ENCODE results near the gene KCNK3. TPM values are rescaled to one million over a fixed set of nuclear protein-coding genes. Genes with fewer than 3 reads are reported as not detected.

KCNK3 gene
- total and polyA plus RNA-seq, 5 experiments from 2014 or later = not detected

DNA sequence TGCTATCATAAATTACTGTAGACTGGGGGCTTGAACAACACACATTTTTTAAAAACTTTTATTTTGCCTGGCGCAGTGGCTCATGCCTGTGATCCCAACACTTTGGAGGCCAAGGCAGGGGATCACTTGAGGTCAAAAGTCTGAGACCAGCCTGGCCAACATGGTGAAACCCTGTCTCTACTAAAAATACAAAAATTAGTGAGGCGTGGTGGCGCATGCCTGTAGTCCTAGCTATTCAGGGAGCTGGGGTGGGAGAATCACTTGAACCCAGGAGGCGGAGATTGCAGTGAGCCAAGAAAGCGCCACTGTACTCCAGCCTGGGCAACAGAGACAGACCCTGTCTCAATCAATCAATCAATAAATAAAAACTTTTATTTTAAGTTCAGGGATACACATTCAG is 9.1 kb downstream of the KCNK3 start:
- Mint-ChIP-seq H3K27ac (no peak overlapping the region), H3K36me3 (peaks cover 0 to 5% (median 0%) of the 10 kb centered on the region in 3 donors), H3K27me3 (peaks cover 18 to 47% (median 23%) of the 10 kb centered on the region in 5 donors), H3K4me1 (no peaks in the 10 kb centered on the region), H3K4me3 (no peak overlapping the region), H3K9me3 (peaks cover 0 to 2% (median 0%) of the 10 kb centered on the region in 9 donors)
- ATAC-seq = no peak
- POLR2A ChIA-PET = no interaction called here
- no peak for DNase-seq

DNA sequence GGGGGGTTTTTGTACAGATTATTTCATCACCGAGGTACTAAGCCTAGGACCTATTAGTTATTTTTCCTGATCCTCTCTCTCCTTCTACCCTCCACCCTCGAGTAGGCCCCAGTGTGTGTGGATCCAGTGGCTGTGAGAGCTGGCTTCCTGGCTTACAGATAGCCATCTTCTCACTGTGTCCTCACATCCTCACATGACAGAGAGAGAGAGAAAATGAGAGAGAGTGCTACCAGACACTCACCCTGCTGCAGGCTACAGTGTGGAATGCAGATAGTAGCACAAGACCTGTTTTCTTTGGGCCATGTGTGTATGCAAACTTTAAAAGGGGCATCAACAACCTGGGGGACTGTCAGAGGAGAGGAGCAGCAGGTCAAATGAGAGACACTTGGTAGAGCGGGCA is 9.5 kb downstream of the KCNK3 start:
- no peak for ATAC-seq
- Mint-ChIP-seq H3K4me3 (no peak overlapping the region), H3K4me1 (no peaks in the 10 kb centered on the region), H3K27me3 (peaks cover 15 to 44% (median 21%) of the 10 kb centered on the region in 5 donors), H3K36me3 (peaks cover 0 to under 1% (median 0%) of the 10 kb centered on the region in 3 donors), H3K27ac (no peak overlapping the region), H3K9me3 (peaks cover 0 to 2% (median 0%) of the 10 kb centered on the region in 9 donors)
- DNase-seq = peak in 1 of 10 donors; percentile 27
- POLR2A ChIA-PET = no interaction called here

DNA sequence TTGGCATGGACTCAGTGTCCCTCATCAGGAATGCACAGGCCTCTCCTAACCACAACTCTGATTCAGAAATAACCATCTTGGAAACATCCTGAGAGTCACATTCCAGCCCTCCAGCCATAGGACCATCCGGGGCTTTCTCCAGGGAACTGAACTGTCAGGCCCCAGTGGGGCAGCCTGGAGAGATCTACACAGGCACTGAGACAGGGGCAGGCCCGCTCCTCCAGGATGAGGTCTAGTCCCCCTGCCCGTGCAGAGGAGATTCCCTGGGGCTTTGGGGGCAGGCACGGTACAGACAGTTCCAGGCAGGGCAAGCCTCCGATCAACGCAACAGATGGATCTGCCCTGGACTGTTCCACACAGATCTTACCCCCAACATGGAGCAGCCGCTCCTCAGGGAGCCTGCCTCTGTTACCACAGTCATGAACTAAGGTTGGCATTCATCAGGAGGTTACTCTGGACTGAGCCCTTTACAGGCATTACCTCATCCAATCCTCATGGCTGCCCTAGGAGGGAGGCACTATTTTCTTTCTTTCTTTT is 12.0 kb downstream of the KCNK3 start:
- no peak for DNase-seq
- POLR2A ChIA-PET = no interaction called here
- ATAC-seq = no peak
- no peaks in the 10 kb centered on the region for H3K4me1 Mint-ChIP-seq
- peaks cover 0 to 2% (median 0%) of the 10 kb centered on the region in 9 donors for H3K9me3 Mint-ChIP-seq
- peaks cover 4 to 20% (median 7%) of the 10 kb centered on the region in 5 donors for H3K27me3 Mint-ChIP-seq
- no peak overlapping the region for H3K27ac Mint-ChIP-seq
- H3K36me3 Mint-ChIP-seq = no peaks in the 10 kb centered on the region
- no peak overlapping the region for H3K4me3 Mint-ChIP-seq

DNA sequence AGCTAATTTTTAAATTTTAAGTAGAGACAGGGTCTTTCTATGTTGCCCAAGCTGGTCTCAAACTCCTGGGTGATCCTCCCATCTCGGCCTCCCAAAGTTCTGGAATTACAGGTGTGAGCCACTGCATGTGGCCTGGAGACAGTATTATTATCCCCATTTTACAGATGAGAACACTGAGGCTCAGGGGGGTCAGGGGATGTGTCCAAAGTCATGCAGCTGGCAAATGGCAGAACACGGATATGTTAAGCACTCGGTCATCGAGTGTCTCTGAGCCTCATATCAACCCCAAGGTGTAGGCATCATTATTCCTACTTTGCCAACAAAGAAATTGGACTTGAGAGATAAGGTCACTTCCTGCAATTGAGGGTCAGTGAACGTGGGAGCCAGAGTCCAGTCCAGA is 12.6 kb downstream of the KCNK3 start:
- DNase-seq (no peak), ATAC-seq (no peak)
- peaks cover 4 to 15% (median 9%) of the 10 kb centered on the region in 5 donors for H3K27me3 Mint-ChIP-seq
- POLR2A ChIA-PET = no interaction called here
- no peaks in the 10 kb centered on the region for H3K4me1 Mint-ChIP-seq
- peaks cover 0 to 2% (median 0%) of the 10 kb centered on the region in 9 donors for H3K9me3 Mint-ChIP-seq
- H3K4me3 Mint-ChIP-seq = no peak overlapping the region
- H3K27ac Mint-ChIP-seq = no peak overlapping the region
- H3K36me3 Mint-ChIP-seq = no peaks in the 10 kb centered on the region

DNA sequence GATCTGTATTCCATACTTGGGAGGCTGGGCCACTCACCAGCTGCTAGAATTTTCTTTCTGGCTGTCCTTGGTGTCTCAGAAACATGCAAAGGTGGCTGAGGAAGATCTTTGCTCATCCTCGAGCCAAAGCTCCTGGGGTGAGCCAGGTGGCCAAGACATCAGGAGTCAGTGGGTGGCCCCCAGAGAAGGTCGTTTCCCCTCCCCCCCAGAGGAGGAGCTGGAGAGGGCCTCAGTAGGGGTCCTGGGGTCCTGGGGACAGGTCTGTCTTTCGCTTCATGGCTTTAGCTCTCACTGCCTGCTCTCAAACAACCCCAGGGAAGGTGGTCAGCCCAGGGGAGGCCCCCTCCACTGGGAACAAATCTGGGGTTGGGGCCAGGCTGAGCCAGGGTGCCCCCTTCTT is 13.6 kb downstream of the KCNK3 start:
- Mint-ChIP-seq H3K4me1 (no peaks in the 10 kb centered on the region), H3K9me3 (no peaks in the 10 kb centered on the region), H3K27ac (no peak overlapping the region), H3K27me3 (peaks cover 0 to 9% (median 1%) of the 10 kb centered on the region in 5 donors), H3K4me3 (no peak overlapping the region), H3K36me3 (no peaks in the 10 kb centered on the region)
- POLR2A ChIA-PET = no interaction called here
- ATAC-seq (no peak), DNase-seq (no peak)

DNA sequence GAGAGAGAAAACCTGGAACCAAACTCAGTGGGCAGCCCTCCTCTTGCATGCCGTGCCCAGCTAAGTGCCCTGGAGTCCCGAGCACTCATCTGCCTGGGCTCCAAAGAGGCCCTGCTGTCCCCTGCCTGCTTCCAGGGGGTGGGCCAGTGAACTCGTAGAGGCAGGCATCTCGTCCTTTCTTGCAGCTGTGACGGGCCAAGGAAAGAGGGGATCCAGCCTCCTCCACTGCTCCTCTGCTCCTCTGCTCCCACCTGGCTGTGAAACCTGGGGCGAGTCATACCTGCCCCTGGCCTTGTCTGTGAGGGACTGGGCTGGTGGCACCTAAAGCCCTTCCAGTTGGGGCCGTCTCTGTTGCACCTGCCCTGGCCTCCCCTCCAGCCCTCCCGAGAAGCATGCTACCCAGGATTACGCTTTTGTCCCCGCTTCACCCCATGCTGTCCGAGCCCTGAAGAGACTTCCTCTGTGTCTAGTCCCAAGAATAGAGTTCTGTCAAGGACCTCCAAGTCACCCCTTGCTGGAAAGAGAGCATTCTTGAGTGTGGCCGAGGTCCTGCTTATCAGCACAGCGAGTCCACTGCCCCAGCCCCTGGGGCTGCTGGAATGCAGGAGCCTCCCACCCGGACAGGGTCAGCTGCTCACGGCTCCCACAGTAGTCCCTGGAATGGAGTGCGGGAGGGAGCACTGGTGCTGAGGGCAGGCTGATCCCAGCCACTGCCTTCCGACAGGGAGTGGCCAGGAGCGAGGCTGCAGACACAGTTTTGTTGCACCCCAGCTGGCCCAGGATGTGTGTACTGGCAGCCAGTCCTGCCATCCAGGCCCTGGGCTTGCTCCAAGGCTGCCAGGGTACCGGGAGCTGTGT is 14.3 kb downstream of the KCNK3 start:
- Mint-ChIP-seq H3K27ac (no peak overlapping the region), H3K27me3 (peaks cover 0 to 9% (median 0%) of the 10 kb centered on the region in 5 donors), H3K4me3 (no peak overlapping the region), H3K4me1 (no peaks in the 10 kb centered on the region), H3K9me3 (no peaks in the 10 kb centered on the region), H3K36me3 (no peaks in the 10 kb centered on the region)
- POLR2A ChIA-PET = no interaction called here
- DNase-seq = no peak
- no peak for ATAC-seq

DNA sequence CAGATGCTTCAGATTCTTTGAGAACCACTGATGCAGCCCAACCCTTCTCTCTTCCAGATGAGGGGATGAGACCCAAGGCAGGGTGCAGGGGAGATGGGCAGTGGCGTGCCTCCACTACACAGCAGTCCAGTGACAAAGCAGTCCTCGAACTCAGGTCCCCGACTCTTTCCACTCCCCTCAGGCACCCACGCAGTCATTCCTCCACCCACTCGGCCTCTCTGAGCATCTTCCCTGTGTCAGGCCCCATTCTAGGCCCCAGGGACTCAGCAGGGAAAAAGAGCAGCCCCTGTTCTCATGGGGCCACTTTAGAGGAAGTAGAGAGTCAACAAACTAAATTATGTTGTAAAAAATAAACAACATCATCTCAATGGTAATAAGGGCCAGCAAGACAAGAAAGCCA is 15.2 kb downstream of the KCNK3 start:
- no peak overlapping the region for H3K4me3 Mint-ChIP-seq
- H3K4me1 Mint-ChIP-seq = no peaks in the 10 kb centered on the region
- no peaks in the 10 kb centered on the region for H3K36me3 Mint-ChIP-seq
- POLR2A ChIA-PET = no interaction called here
- DNase-seq (no peak), ATAC-seq (no peak)
- no peaks in the 10 kb centered on the region for H3K9me3 Mint-ChIP-seq
- peaks cover 0 to 9% (median 0%) of the 10 kb centered on the region in 5 donors for H3K27me3 Mint-ChIP-seq
- H3K27ac Mint-ChIP-seq = no peak overlapping the region

DNA sequence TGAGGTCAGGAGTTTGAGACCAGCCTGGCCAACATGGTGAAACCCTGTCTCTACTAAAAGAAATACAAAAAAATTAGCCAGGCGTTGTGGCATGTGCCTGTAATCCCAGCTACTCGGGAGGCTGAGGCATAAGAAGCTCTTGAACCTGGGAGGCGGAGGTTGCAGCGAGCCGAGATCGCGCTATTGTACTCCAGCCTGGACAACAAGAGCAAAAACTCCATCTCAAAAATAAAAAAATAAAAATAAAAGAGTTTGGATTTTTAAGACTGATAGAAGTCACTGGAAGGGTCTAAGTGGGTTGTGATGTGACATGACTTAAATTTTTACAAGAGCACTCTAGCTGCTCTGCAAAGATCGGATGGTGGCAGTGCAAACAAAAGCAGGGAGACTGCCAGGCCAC is 15.9 kb downstream of the KCNK3 start:
- POLR2A ChIA-PET = no interaction called here
- H3K36me3 Mint-ChIP-seq = no peaks in the 10 kb centered on the region
- ATAC-seq (no peak), DNase-seq (peak in 1 of 10 donors; percentile 26)
- H3K9me3 Mint-ChIP-seq = no peaks in the 10 kb centered on the region
- no peak overlapping the region for H3K27ac Mint-ChIP-seq
- peak overlapping the region in 1 of 10 donors; percentile 24 for H3K4me3 Mint-ChIP-seq
- H3K4me1 Mint-ChIP-seq = no peaks in the 10 kb centered on the region
- peaks cover 0 to 13% (median 0%) of the 10 kb centered on the region in 5 donors for H3K27me3 Mint-ChIP-seq

DNA sequence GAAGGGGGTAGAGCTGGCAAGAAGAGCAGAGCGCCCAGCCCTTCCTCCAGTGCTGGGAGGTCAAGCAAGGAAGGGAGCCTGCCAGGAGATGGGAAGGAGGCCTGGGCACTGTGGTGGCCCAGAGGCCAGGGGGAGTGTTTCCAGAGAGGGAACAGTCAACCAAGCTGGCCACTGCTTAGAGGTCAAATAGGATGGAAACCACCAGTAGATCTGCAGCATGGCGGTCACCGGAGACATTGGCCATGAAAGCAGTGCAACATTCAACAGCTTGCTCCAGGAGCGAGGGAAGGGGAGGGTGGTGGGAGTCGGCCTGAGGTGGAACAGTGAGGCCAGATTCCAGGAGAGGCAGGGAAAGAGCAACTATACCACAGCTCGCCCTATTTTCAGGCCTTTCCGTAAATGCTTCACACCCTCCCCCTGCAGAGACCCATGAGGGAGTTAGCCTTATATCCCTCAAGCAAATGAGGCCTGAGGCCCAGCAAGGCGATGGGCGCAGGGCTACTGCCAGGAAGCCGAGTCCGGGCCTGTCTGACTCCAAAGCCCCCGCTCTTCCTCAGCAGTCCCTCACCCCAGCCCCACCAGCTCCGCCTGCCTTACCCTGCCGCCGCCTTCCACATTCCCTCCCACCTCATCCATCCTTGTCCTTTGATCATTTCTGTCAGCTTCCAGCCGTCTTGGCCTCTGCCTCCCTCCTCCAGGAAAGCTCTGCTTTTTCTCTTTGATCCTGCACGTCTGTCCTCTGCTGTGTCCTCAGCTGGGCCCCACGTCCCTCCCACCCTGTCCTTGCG is 17.0 kb downstream of the KCNK3 start:
- H3K4me1 Mint-ChIP-seq = no peaks in the 10 kb centered on the region
- H3K27ac Mint-ChIP-seq = no peak overlapping the region
- POLR2A ChIA-PET = interaction anchor here (0.5 kb wide), 1 partner anchor 27 kb away, joined by 3 read pairs; no protein-coding TSS in a partner anchor

DNA sequence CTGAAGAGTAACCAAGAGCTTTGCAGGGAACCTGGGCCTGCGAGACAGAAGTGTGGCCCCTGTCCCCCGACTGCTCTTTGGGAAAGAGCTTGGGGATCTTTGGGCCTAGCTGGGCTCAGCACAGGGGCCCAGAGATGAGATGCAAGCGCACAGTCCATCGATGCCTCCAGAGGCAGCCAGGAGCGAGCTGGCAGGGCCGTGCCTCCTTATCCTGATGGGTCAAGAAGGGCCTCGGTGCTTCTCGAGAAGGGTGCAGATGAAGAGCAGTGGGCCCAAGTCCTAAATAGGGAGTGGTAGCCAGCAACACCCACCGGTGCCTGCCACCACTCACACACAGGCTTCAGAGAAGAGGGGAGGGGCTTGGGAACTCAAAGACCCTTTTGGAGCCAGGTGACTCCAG is 17.6 kb downstream of the KCNK3 start:
- Mint-ChIP-seq H3K9me3 (no peaks in the 10 kb centered on the region), H3K27me3 (peaks cover 0 to 8% (median 0%) of the 10 kb centered on the region in 5 donors), H3K4me3 (no peak overlapping the region), H3K4me1 (no peaks in the 10 kb centered on the region), H3K36me3 (no peaks in the 10 kb centered on the region), H3K27ac (no peak overlapping the region)
- POLR2A ChIA-PET = no interaction called here
- ATAC-seq (no peak), DNase-seq (peak in 1 of 10 donors; percentile 22)

More for the DNA sequence above, 17.0 kb downstream of the KCNK3 start:
- DNase-seq = peak in 1 of 10 donors; percentile 32
- Mint-ChIP-seq H3K27me3 (peaks cover 0 to 13% (median 0%) of the 10 kb centered on the region in 5 donors), H3K36me3 (no peaks in the 10 kb centered on the region), H3K4me3 (no peak overlapping the region), H3K9me3 (no peaks in the 10 kb centered on the region)
- ATAC-seq = no peak

DNA sequence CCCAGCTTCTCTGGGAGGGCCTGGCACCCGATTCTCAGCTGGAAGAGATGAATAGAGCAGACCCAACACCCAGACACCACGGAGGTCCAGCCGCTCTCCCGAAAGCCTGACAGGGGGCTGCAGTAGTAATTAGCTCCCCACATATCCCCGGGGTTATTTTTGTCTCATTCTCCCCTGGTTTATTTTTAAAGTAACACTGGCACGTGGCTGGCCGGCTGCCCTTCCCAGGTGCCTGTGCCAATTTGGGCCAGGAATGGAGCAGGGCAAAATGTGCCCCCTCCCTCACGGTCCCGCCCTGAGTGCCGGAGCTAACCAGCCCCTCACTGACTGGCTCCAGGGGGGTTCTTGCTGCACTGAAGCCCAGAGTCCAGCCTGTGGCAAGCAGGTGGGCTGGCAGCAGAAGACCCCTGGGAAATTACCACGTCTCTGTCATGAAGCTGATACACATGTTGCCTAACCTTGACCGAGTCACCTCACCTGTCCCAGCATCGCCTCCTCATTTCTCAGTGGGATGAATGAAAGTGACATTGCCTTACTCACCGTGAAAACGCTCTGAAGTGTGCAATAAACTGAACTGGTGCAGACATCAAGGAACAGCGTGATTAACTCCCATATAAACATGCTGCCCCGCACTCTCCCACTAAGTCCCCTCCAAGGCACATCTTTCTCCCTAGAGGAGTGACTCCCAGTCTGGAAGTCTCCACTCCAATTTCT is 18.4 kb downstream of the KCNK3 start:
- H3K9me3 Mint-ChIP-seq = no peaks in the 10 kb centered on the region
- POLR2A ChIA-PET = no interaction called here
- peak in 1 of 10 donors; percentile 44 for DNase-seq
- H3K27me3 Mint-ChIP-seq = peaks cover 0 to 6% (median 0%) of the 10 kb centered on the region in 5 donors
- H3K27ac Mint-ChIP-seq = no peak overlapping the region
- no peak for ATAC-seq
- H3K4me1 Mint-ChIP-seq = no peaks in the 10 kb centered on the region
- H3K36me3 Mint-ChIP-seq = no peaks in the 10 kb centered on the region
- no peak overlapping the region for H3K4me3 Mint-ChIP-seq

DNA sequence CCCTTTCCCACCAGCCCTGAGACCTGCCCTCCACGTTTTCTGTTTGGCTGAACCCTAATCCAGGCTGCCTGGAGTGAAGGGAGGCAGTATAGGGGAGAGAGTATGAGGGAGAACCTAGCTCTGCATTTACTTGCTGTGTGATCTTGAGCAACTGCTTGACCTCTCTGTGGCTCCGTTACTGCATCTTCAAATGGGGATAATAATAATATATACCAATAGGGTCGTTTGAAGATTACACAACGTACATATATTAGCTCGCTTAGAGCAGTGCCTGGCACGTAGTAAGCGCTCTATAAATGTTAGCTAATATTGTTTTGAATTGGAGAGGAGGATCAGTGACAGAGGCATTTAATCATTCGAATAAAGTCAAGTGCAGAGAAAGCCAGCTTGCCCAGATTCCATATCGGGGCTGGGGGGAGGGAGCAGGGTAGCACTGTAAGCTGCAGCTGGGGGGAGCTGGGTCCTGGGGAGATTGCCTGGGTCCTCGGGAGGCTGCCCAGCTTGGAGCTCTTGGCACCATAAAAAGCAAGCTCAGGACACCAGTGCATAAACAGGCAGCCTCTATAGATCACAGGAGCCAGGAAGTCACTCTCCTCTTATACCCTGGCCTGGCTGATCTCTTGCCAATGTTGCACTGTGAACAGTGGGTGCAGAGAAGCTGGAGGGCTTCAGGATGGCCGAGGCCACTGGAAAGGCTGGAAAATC is 19.1 kb downstream of the KCNK3 start:
- Mint-ChIP-seq H3K9me3 (no peaks in the 10 kb centered on the region), H3K4me3 (no peak overlapping the region), H3K36me3 (no peaks in the 10 kb centered on the region), H3K27me3 (peaks cover 0 to 6% (median 0%) of the 10 kb centered on the region in 5 donors), H3K27ac (no peak overlapping the region), H3K4me1 (no peaks in the 10 kb centered on the region)
- DNase-seq (peak in 1 of 10 donors; percentile 44), ATAC-seq (no peak)
- POLR2A ChIA-PET = no interaction called here
